Epithelial cell of prostate (primary cell): ENCODE measurements around the gene EWSR1.
A peak's percentile ranks its signal among the peaks of the same experiment; 100 is the strongest.

Source experiments
- DNase-seq: peaks from one replicate; pipeline ENCODE4 v3.0.0-alpha.2; 2011; ENCODE audit warnings: low read depth, low spot score
- H3K27ac ChIP-seq: fragments of 450-650 bp; 2 replicates; pipeline ENCODE4 v1.5.1; 2017; ENCODE audit warnings: mild to moderate bottlenecking

The EWSR1 gene

DNA sequence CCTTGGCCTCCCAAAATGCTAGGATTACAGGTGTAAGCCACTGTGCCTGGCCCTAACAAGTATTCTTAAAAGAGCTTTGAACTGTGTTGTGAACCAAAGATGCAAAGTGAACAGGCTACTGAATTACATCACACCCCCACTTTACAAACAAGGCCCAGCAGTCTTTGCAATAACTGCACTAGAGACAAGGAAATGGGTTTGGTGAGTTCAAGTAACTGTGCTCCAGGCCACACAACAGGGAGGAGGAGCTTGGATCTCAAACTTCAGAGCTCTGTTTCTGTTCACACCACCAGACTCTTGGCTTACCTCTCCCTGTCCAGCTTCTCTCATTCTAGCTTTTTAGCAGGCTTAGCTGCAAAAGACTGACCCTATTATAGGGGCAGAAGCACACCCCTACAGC, 77.9 kb downstream of the EWSR1 start:
- no peak for DNase-seq
- no peak overlapping the region for H3K27ac ChIP-seq

DNA sequence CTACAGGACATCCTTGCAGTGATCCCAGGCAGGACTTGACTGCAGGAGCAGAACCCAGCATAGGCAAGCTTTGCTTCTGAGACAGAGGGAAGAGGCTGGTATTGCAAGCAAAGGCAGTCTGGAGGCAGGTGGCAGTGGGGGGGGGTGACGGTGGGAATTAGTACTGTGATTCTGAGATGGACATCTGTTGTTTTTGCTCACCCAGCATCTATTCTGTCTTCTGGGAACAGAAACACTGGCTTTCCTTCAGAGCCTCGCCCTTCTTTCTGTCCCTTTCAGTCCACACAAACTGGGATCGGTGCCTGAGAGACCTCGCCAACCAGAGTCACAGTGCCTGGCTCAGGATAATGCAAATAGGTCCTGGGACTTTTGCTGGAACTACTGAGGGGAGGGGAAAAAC, 78.6 kb downstream of the EWSR1 start:
- DNase-seq, result no peak
- no peak overlapping the region for H3K27ac ChIP-seq

DNA sequence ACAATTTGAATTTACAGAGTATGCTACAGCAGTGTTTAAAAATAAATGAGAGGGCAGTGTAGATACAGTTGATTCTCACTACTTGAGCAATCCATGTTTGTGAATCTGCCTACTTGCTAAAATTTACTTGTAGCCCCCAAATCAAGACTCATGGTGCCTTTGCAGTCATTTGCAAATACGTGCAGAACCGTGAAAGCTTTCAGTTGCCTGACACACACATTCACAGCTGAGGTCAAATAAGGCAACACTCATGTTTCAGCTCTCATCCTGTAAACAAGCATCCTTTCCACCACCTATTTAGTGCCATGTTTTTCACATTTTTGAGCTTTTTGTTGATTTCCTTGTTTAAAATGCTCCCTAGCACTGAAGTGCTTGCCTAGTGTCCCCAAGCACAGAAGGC, 80.0 kb downstream of the EWSR1 start:
- H3K27ac ChIP-seq, result no peak overlapping the region
- DNase-seq, result no peak

DNA sequence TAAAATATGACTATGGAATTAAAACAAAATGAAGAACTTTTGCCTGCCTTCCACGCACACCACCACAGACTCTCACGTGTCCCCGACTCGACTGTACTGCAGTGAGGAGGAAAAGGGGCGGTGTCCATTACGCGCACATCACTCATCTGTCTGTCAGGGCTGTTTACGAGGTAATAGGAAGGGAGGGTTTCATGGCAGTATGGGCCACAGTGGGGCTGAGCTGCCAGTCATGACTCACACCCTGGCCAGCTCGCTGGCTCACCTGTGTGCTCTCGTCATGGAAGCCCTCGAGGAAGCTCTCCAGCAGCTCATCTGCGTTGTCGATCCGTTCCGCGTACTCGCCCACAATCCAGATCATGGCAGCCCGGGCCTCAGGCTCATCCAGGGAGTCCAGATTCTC, 80.9 kb downstream of the EWSR1 start:
- peak; percentile 54 for DNase-seq
- peak overlapping the region; percentile 35 for H3K27ac ChIP-seq
